Tibial artery (tissue), 4 donors: ENCODE results near the gene CASK.
"Not testable (repeated sequence)": the region's sequence is repeated elsewhere in the genome, so short reads cannot be mapped to it uniquely, and the experiment has no call there.

Experiments
- DNase-seq, 2 donors: peaks; one replicate each; pipeline ENCODE4 v3.0.0-alpha.2; 2019
- H3K27ac ChIP-seq, 2 donors: fragments of 200-600 bp; sonication (generic) in 1 of 2; 1 replicate in 1 of 2; 2 replicates in 1 of 2; pipeline ENCODE4 v1.5.1; 2018 to 2019; ENCODE audit warnings: mild to moderate bottlenecking in 1 of 2
- H3K27me3 ChIP-seq, 2 donors: fragments of 200-600 bp; sonication (generic) in 1 of 2; one replicate each; pipeline versions ENCODE4 v1.5.1 to v1.6.0; 2016 to 2019
- H3K36me3 ChIP-seq, 3 donors: fragments of 200-600 bp; sonication (generic) in 2 of 3; one replicate each; pipeline ENCODE4 v1.5.1; 2016 to 2019; ENCODE audit warnings: mild to moderate bottlenecking in 2 of 3
- H3K4me1 ChIP-seq, 4 donors: fragments of 200-600 bp; sonication (generic) in 2 of 4; 1 replicate in 3 of 4; 2 replicates in 1 of 4; pipeline ENCODE4 v1.5.1; 2016 to 2019
- H3K4me3 ChIP-seq, 2 donors: fragments of 200-600 bp; sonication (generic) in 1 of 2; 1 replicate in 1 of 2; 2 replicates in 1 of 2; pipeline ENCODE4 v1.5.1; 2018 to 2019; ENCODE audit warnings: mild to moderate bottlenecking in 2 of 2
- H3K9me3 ChIP-seq, 3 donors: fragments of 200-600 bp; sonication (generic) in 1 of 3; one replicate each; pipeline ENCODE4 v1.5.1; 2016 to 2019
- CTCF ChIP-seq, 2 experiments: fragments of 200-600 bp in 1 of 2; fragments of 450-650 bp in 1 of 2; IDR thresholded peaks; one replicate each; pipeline ENCODE4 v1.5.1; 2017 to 2019; ENCODE audit warnings: antibody characterized with exemption in 2 of 2, mild to moderate bottlenecking in 1 of 2, moderate library complexity in 1 of 2
- intact Hi-C: fragments of 100-400 bp; cut with DNase I; formaldehyde crosslinking; loops from one replicate; pipeline ENCODE4 v1.15.0; 2023; ENCODE audit warnings: low total_unique reads

Gene CASK

GRCh38 chrX:41684940-41685339 lies 238.4 kb downstream of the CASK start:
- Histone ChIP-seq H3K9me3 (no peaks in the 10 kb centered on the region), H3K27ac (no peak overlapping the region), H3K4me3 (no peak overlapping the region), H3K4me1 (peaks cover 0 to 28% (median 0%) of the 10 kb centered on the region in 4 donors), H3K27me3 (no peaks in the 10 kb centered on the region), H3K36me3 (no peaks in the 10 kb centered on the region)
- TF ChIP-seq CTCF (IDR thresholded peaks at IDR 0.05): no peak
- intact Hi-C loops: no loop called here
- DNase-seq: no peak

GRCh38 chrX:41684138-41684537 lies 239.2 kb downstream of the CASK start:
- Histone ChIP-seq H3K4me3 (no peak overlapping the region), H3K9me3 (no peaks in the 10 kb centered on the region), H3K27ac (peak overlapping the region in 1 of 2 donors; percentile 33), H3K36me3 (no peaks in the 10 kb centered on the region), H3K27me3 (no peaks in the 10 kb centered on the region), H3K4me1 (peaks cover 0 to 20% (median 0%) of the 10 kb centered on the region in 4 donors)
- no peak for DNase-seq
- no peak for TF ChIP-seq CTCF (IDR thresholded peaks at IDR 0.05)
- intact Hi-C loops: no loop called here

GRCh38 chrX:41677183-41678060 lies 245.9 kb downstream of the CASK start:
- no peaks in the 10 kb centered on the region for H3K36me3 ChIP-seq
- H3K27me3 ChIP-seq: no peaks in the 10 kb centered on the region
- H3K4me3 ChIP-seq: no peak overlapping the region
- intact Hi-C loops: no loop called here
- H3K4me1 ChIP-seq: peaks cover 0 to 20% (median 0%) of the 10 kb centered on the region in 4 donors
- no peak for DNase-seq
- H3K9me3 ChIP-seq: no peaks in the 10 kb centered on the region
- peak overlapping the region; percentile 33 to 49 for H3K27ac ChIP-seq
- TF ChIP-seq CTCF (IDR thresholded peaks at IDR 0.05): no peak

GRCh38 chrX:41676361-41676760 lies 247.0 kb downstream of the CASK start:
- intact Hi-C loops, DNase-seq, H3K27me3 ChIP-seq, H3K9me3 ChIP-seq, H3K4me3 ChIP-seq, H3K36me3 ChIP-seq: not testable (repeated sequence)
- peaks cover 0 to 20% (median 0%) of the 10 kb centered on the region in 4 donors for H3K4me1 ChIP-seq
- H3K27ac ChIP-seq: peak overlapping the region in 1 of 2 donors; percentile 49

GRCh38 chrX:41672643-41673042 lies 250.7 kb downstream of the CASK start:
- no peak overlapping the region for H3K4me3 ChIP-seq
- TF ChIP-seq CTCF (IDR thresholded peaks at IDR 0.05): no peak
- H3K9me3 ChIP-seq: no peaks in the 10 kb centered on the region
- intact Hi-C loops: no loop called here
- no peak overlapping the region for H3K27ac ChIP-seq
- DNase-seq: no peak
- no peaks in the 10 kb centered on the region for H3K36me3 ChIP-seq
- no peaks in the 10 kb centered on the region for H3K27me3 ChIP-seq
- H3K4me1 ChIP-seq: peaks cover 0 to 15% (median 0%) of the 10 kb centered on the region in 4 donors

- TF ChIP-seq CTCF (IDR thresholded peaks at IDR 0.05): no peak
- Histone ChIP-seq H3K36me3 (no peaks in the 10 kb centered on the region), H3K9me3 (no peaks in the 10 kb centered on the region), H3K4me3 (no peak overlapping the region), H3K27ac (no peak overlapping the region), H3K4me1 (peaks cover 0 to 9% (median 0%) of the 10 kb centered on the region in 4 donors), H3K27me3 (no peaks in the 10 kb centered on the region)
- DNase-seq: no peak
- intact Hi-C loops: no loop called here
Measured at GRCh38 chrX:41671082-41671481, 252.3 kb downstream of the CASK start.
